NCI-H2227 treated with DMSO at 0.1 percent for 48 hours (cell line): ENCODE measurements around the gene REP15.
"Not testable (repeated sequence)": the region's sequence is repeated elsewhere in the genome, so short reads cannot be mapped to it uniquely, and the experiment has no call there.

Experiments
- DNase-seq: peaks from one replicate; lab custom pipeline; 2025; lab: John Stamatoyannopoulos, UW

Gene REP15

GRCh38 chr12:27703720-27704452, 7.6 kb downstream of the REP15 start:
- peak; percentile 15 for DNase-seq

- DNase-seq: no peak
Observed at GRCh38 chr12:27705263-27705662, 9.0 kb downstream of the REP15 start.

- DNase-seq: no peak
Observed at GRCh38 chr12:27707216-27707615, 11.0 kb downstream of the REP15 start.

- DNase-seq: no peak
Observed at GRCh38 chr12:27709212-27709931, 13.1 kb downstream of the REP15 start.

- peak; percentile 41 for DNase-seq
Observed at GRCh38 chr12:27709932-27710591, 13.8 kb downstream of the REP15 start.

GRCh38 chr12:27710592-27711316, 14.5 kb downstream of the REP15 start, which contains the start of gene MRPS35:
MRPS35 (plus strand) TSS chr12:27710832; CDS start chr12:27710844, 12 bp downstream.
- DNase-seq: peak; percentile 54

GRCh38 chr12:27711317-27711682, 15.1 kb downstream of the REP15 start:
- no peak for DNase-seq

- DNase-seq: no peak
Observed at GRCh38 chr12:27711967-27712366, 15.7 kb downstream of the REP15 start.

GRCh38 chr12:27723212-27723611, 27.0 kb downstream of the REP15 start:
- no peak for DNase-seq

- DNase-seq: no peak
Observed at GRCh38 chr12:27730097-27730588, 33.9 kb downstream of the REP15 start.

GRCh38 chr12:27732281-27732680, 36.0 kb downstream of the REP15 start:
- DNase-seq: no peak

GRCh38 chr12:27733052-27733656, 36.9 kb downstream of the REP15 start:
- peak; percentile 20 for DNase-seq

GRCh38 chr12:27733791-27734190, 37.5 kb downstream of the REP15 start:
- DNase-seq: no peak

- not testable (repeated sequence) for DNase-seq
Observed at GRCh38 chr12:27734321-27734720, 38.1 kb downstream of the REP15 start.

GRCh38 chr12:27743601-27744000, 47.4 kb downstream of the REP15 start:
- DNase-seq: no peak

- DNase-seq: not testable (repeated sequence)
Observed at GRCh38 chr12:27745734-27746133, 49.5 kb downstream of the REP15 start.
